ENCODE data around the gene KLHL3.
A peak's percentile ranks its signal among the peaks of the same experiment; 100 is the strongest.

The KLHL3 gene

DNA sequence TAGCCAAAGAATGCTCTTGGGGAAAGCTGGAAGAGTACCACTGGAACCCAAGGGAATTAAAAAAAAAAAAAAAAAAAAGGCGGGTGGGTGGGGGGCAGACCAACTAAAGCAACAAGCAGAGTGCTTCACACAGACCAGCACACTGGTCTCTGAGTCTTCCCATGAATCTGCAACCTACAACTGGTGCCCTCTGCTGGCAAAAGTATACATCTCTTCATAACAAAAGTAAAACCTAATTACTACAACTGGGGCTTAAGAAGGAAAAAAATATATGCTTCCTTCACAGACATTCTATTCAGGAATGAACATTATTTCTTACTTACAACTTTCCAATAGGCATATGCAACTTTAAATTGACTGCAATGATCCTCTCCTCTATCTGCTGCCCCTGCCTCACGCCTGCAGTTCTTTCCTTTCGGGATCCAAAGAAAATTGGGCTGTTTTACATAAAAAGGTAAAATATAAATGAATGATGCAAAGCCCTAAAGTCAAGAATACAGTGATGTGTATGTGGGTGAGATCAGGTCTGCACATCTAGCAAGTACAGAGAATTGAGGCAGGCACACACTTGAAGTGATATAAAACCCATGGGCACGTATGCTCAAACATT is 7.2 kb upstream of the KLHL3 start:
- TF ChIP-seq, protein P1, sequence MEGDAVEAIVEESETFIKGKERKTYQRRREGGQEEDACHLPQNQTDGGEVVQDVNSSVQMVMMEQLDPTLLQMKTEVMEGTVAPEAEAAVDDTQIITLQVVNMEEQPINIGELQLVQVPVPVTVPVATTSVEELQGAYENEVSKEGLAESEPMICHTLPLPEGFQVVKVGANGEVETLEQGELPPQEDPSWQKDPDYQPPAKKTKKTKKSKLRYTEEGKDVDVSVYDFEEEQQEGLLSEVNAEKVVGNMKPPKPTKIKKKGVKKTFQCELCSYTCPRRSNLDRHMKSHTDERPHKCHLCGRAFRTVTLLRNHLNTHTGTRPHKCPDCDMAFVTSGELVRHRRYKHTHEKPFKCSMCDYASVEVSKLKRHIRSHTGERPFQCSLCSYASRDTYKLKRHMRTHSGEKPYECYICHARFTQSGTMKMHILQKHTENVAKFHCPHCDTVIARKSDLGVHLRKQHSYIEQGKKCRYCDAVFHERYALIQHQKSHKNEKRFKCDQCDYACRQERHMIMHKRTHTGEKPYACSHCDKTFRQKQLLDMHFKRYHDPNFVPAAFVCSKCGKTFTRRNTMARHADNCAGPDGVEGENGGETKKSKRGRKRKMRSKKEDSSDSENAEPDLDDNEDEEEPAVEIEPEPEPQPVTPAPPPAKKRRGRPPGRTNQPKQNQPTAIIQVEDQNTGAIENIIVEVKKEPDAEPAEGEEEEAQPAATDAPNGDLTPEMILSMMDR (IDR thresholded peaks at IDR 0.05; ENCODE audit: low read depth, low read length, missing control alignments): peak; percentile 65
- no peak overlapping the region for H3K4me3 ChIP-seq (replicated peaks; ENCODE audit: low read depth, low read length)
- DNase-seq (ENCODE audit: extremely low read depth, low read depth): no peak

DNA sequence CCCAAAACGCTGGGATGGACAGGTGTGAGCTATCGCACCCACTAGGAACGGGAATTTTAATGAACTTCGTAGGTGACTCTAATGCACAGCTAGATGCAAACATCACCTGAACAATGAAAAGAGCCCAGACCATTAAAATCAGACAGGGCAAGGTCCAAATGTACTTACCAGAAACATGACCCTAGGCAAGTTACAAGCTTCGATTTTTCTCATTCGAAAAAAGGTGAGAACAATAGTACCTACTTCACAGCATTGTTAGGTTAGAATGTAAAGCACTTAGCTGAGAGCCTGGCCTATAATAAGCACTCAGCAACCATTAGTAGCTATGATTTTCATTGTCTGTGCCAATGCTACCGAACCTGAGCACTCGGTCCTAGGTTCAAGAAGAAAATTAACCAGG is 5.8 kb upstream of the KLHL3 start:
- TF ChIP-seq, protein P1 (IDR thresholded peaks at IDR 0.05; ENCODE audit: low read depth, low read length, missing control alignments): no peak
- H3K4me3 ChIP-seq (replicated peaks; ENCODE audit: low read depth, low read length): no peak overlapping the region
- DNase-seq (ENCODE audit: extremely low read depth, low read depth): no peak

DNA sequence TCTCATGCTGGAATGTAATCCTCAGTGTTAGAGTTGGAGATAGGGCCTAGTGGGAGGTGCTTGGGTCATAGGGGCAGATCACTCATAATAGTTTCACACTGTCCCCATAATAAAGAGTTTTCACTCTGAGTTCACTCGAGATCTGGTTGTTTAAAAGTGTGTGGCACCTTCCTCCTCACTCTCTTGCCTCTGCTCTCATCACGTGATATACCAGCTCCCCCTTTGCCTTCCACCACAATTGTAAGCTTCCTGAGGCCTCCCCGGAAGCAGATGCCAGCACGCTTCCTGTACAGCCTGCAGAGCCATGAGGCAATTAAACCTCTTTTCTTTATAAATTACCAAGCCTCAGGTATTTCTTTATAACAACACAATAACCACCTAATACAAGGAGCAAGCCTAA is 3.8 kb upstream of the KLHL3 start:
- TF ChIP-seq, protein P1 (IDR thresholded peaks at IDR 0.05; ENCODE audit: low read depth, low read length, missing control alignments): no peak
- H3K4me3 ChIP-seq (replicated peaks; ENCODE audit: low read depth, low read length): no peak overlapping the region
- no peak for DNase-seq (ENCODE audit: extremely low read depth, low read depth)

DNA sequence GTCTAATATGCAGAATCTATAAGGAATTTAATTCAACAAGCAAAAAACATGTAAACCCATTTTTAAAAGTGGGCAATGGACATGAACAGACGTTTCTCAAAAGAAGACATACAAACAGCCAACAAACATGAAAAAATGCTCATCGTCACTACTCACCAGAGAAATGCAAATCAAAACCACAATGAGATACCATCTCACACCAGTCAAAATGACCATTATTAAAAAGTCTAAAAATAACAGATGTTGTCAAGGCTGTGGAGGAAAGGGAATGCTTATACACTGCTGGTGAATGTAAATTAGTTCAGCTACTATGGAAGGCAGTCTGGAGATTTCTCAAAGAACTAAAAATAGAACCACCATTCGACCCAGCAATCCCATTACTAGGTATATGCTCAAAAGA is 3.1 kb upstream of the KLHL3 start:
- DNase-seq (ENCODE audit: extremely low read depth, low read depth): no peak

DNA sequence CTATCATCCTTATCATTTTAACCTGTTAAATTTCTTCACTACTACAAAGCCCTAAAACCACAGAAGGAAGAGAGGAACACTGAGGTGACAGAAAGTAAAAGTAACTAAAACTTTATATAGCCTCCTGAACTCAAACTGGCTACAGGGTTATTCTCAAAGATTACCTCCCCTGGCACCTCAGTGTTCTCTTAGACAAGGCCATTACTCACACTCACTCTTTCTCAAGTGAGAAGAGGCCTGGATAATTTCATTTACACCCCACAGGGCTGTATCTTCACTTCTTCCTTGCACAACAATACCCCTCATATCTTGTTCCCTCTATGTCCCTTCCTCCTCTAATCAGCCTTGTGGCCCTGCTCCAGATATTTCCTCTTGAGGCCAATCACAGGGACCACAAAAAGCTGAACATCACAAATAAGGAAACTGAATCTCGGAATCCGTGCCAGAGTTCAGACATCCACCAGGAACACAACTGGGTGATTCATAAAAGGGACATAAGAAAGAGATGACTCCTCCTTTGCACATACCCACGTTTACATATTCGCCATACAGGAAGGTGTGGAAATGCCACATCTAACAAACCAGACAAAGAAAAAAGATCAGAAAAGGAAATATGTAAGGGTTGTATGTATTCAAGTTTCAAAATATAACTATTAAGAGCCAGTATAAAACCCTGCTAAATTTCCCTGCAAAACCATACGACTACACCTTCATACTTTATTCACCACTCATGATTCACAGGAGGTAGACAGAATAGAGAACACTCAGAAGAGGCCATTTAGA is 1.7 kb upstream of the KLHL3 start:
- no peak for DNase-seq (ENCODE audit: extremely low read depth, low read depth)
- TF ChIP-seq, protein P1 (IDR thresholded peaks at IDR 0.05; ENCODE audit: low read depth, low read length, missing control alignments): no peak
- no peak overlapping the region for H3K4me3 ChIP-seq (replicated peaks; ENCODE audit: low read depth, low read length)

More for the DNA sequence above, 3.1 kb upstream of the KLHL3 start:
- TF ChIP-seq, protein P1 (IDR thresholded peaks at IDR 0.05; ENCODE audit: low read depth, low read length, missing control alignments): no peak
- H3K4me3 ChIP-seq (replicated peaks; ENCODE audit: low read depth, low read length): no peak overlapping the region

DNA sequence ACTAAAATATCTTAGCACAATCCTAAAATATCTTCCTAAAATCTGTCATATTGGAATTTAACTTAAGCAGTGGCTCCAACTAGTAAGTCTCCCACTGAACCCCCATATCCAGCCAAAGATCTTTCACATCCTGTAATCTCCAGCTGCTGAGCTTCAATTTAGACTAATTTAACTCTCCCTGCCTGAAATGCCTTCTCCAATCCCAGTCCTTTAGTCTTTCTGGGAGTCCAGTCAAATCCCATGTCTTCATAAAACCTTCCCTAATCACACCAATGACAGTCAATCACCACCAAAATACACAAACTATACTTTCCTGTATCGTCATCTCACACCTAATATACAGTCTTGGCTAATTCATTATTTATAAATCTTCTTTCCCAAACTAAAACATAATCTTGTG is 607 bp upstream of the KLHL3 start:
- no peak overlapping the region for H3K4me3 ChIP-seq (replicated peaks; ENCODE audit: low read depth, low read length)
- TF ChIP-seq, protein P1 (IDR thresholded peaks at IDR 0.05; ENCODE audit: low read depth, low read length, missing control alignments): no peak
- no peak for DNase-seq (ENCODE audit: extremely low read depth, low read depth)

Data from HFF-Myc (cell line).